SK-N-SH treated with all-trans-retinoic acid at 6 μM for 48 hours (cell line): ENCODE results near the gene TDRD6.

ENCODE experiments used
- ATAC-seq: fragments of 200-7000 bp; cut with Tn5 transposase; 3 replicates; pipeline ENCODE4 v1.9.1; 2020; ENCODE audit warnings: mild to moderate bottlenecking, moderate library complexity
- ARNTL ChIP-seq: fragments of 450-650 bp; formaldehyde crosslinking; IDR thresholded peaks from 2 replicates; pipeline ENCODE4 v1.5.0; 2020; ENCODE audit warnings: low read depth, mild to moderate bottlenecking, moderate library complexity, borderline replicate concordance
- BACH2 ChIP-seq: fragments of 250-450 bp; sonication (Bioruptor Pico); IDR thresholded peaks from 2 replicates; pipeline ENCODE4 v1.9.0; 2021; ENCODE audit warnings: mild to moderate bottlenecking, borderline replicate concordance
- CREB5 ChIP-seq: fragments of 250-450 bp; sonication (Bioruptor Pico); IDR thresholded peaks from 2 replicates; pipeline ENCODE4 v1.5.1; 2020; ENCODE audit warnings: low read depth, mild to moderate bottlenecking, moderate library complexity
- CSDC2 ChIP-seq: fragments of 250-450 bp; sonication (Bioruptor Pico); IDR thresholded peaks from 2 replicates; pipeline ENCODE4 v1.5.0; 2020; ENCODE audit warnings: mild to moderate bottlenecking, moderate library complexity
- CSRNP3 ChIP-seq: fragments of 250-450 bp; sonication (Bioruptor Pico); IDR thresholded peaks from 2 replicates; pipeline ENCODE4 v1.5.1; 2021; ENCODE audit warnings: mild to moderate bottlenecking, moderate library complexity
- ESRRG ChIP-seq: fragments of 250-450 bp; sonication (Bioruptor Pico); IDR thresholded peaks from 2 replicates; pipeline ENCODE4 v1.6.1; 2021; ENCODE audit warnings: mild to moderate bottlenecking
- GLIS3 ChIP-seq: fragments of 250-450 bp; sonication (Bioruptor Pico); IDR thresholded peaks from 2 replicates; pipeline ENCODE4 v1.5.0; 2020; ENCODE audit warnings: mild to moderate bottlenecking, moderate library complexity
- ISL1 ChIP-seq: fragments of 250-450 bp; sonication (Bioruptor Pico); IDR thresholded peaks from 2 replicates; pipeline ENCODE4 v2.1.2; 2022; ENCODE audit warnings: mild to moderate bottlenecking, moderate library complexity
- OSR1 ChIP-seq: fragments of 250-450 bp; sonication (Bioruptor Pico); IDR thresholded peaks from 2 replicates; pipeline ENCODE4 v1.8.0; 2022; ENCODE audit warnings: moderate library complexity, mild to moderate bottlenecking, inconsistent platforms
- PATZ1 ChIP-seq: fragments of 250-450 bp; sonication (Bioruptor Pico); IDR thresholded peaks from 2 replicates; pipeline ENCODE4 v1.8.0; 2020; ENCODE audit warnings: mild to moderate bottlenecking, moderate library complexity, borderline replicate concordance
- POU6F1 ChIP-seq: fragments of 250-450 bp; sonication (Bioruptor Pico); IDR thresholded peaks from 2 replicates; pipeline ENCODE4 v1.8.0; 2021; ENCODE audit warnings: low read depth, mild to moderate bottlenecking, moderate library complexity, borderline replicate concordance
- PPARA ChIP-seq: fragments of 250-450 bp; sonication (Bioruptor Pico); IDR thresholded peaks from 2 replicates; pipeline ENCODE4 v1.5.0; 2020; ENCODE audit warnings: mild to moderate bottlenecking, borderline replicate concordance
- RARB ChIP-seq: fragments of 250-450 bp; sonication (Bioruptor Pico); IDR thresholded peaks from 2 replicates; pipeline ENCODE4 v1.8.0; 2021; ENCODE audit warnings: mild to moderate bottlenecking, moderate library complexity
- SNAI2 ChIP-seq: fragments of 250-450 bp; sonication (Bioruptor Pico); IDR thresholded peaks from 2 replicates; pipeline ENCODE4 v1.5.0; 2020; ENCODE audit warnings: mild to moderate bottlenecking, moderate library complexity
- TCF4 ChIP-seq: fragments of 250-450 bp; sonication (Bioruptor Pico); IDR thresholded peaks from 2 replicates; pipeline ENCODE4 v1.8.0; 2021; ENCODE audit warnings: mild to moderate bottlenecking, moderate library complexity, borderline replicate concordance
- TOX ChIP-seq: fragments of 250-450 bp; sonication (Bioruptor Pico); IDR thresholded peaks from 2 replicates; pipeline ENCODE4 v1.8.0; 2021; ENCODE audit warnings: mild to moderate bottlenecking, moderate library complexity, borderline replicate concordance
- TSHZ2 ChIP-seq: fragments of 250-450 bp; sonication (Bioruptor Pico); IDR thresholded peaks from 2 replicates; pipeline ENCODE4 v1.5.0; 2020; ENCODE audit warnings: mild to moderate bottlenecking, moderate library complexity
- ZC3H10 ChIP-seq: fragments of 250-450 bp; sonication (Bioruptor Pico); IDR thresholded peaks from 2 replicates; pipeline ENCODE4 v1.5.1; 2021; ENCODE audit warnings: mild to moderate bottlenecking, moderate library complexity
- ZFP3 ChIP-seq: fragments of 250-450 bp; sonication (Bioruptor Pico); IDR thresholded peaks from 2 replicates; pipeline ENCODE4 v1.5.0; 2020; ENCODE audit warnings: mild to moderate bottlenecking, moderate library complexity
- ZFP30 ChIP-seq: fragments of 450-650 bp; formaldehyde crosslinking; IDR thresholded peaks from 2 replicates; pipeline ENCODE4 v1.5.0; 2022; ENCODE audit warnings: mild to moderate bottlenecking, moderate library complexity
- ZNF565 ChIP-seq: fragments of 450-650 bp; formaldehyde crosslinking; conservative IDR thresholded peaks from 2 replicates; pipeline ENCODE4 v1.5.0; 2020; ENCODE audit warnings: low read depth, mild to moderate bottlenecking, moderate library complexity
- ZNF70 ChIP-seq: fragments of 450-650 bp; formaldehyde crosslinking; IDR thresholded peaks from 2 replicates; pipeline ENCODE4 v1.5.0; 2020; ENCODE audit warnings: mild to moderate bottlenecking, moderate library complexity
- ZNF8 ChIP-seq: fragments of 450-650 bp; formaldehyde crosslinking; IDR thresholded peaks from 2 replicates; pipeline ENCODE4 v1.5.0; 2020; ENCODE audit warnings: mild to moderate bottlenecking, moderate library complexity

The TDRD6 gene

GRCh38 chr6:46661483-46661882 is 26.2 kb upstream of the TDRD6 start (continued):
- TF ChIP-seq ZNF70 (CRISPR knock-in tag) (no peak), OSR1 (CRISPR knock-in tag) (no peak)

- ATAC-seq = no peak
Observed at GRCh38 chr6:46667377-46667776, 20.3 kb upstream of the TDRD6 start.

GRCh38 chr6:46674410-46674809 is 13.3 kb upstream of the TDRD6 start:
- ATAC-seq = no peak
- TF ChIP-seq BACH2 (CRISPR knock-in tag) = no peak
- no peak for TF ChIP-seq CSDC2 (CRISPR knock-in tag)
- TF ChIP-seq ZNF565 (CRISPR knock-in tag) = no peak
- no peak for TF ChIP-seq PPARA (CRISPR knock-in tag)

More at GRCh38 chr6:46667377-46667776, 20.3 kb upstream of the TDRD6 start:
- TF ChIP-seq CSDC2 (CRISPR knock-in tag) (no peak), POU6F1 (no peak), ZFP30 (CRISPR knock-in tag) (no peak), RARB (CRISPR knock-in tag) (no peak), ARNTL (no peak), CREB5 (CRISPR knock-in tag) (no peak), ZNF8 (CRISPR knock-in tag) (no peak), ZNF565 (CRISPR knock-in tag) (no peak), ZC3H10 (CRISPR knock-in tag) (no peak), TSHZ2 (no peak), SNAI2 (no peak), GLIS3 (no peak), BACH2 (CRISPR knock-in tag) (no peak), TCF4 (CRISPR knock-in tag) (no peak), ESRRG (CRISPR knock-in tag) (no peak)

GRCh38 chr6:46676604-46677313 is 10.9 kb upstream of the TDRD6 start:
- TF ChIP-seq PPARA (CRISPR knock-in tag) = no peak
- no peak for TF ChIP-seq ARNTL
- TF ChIP-seq ZC3H10 (CRISPR knock-in tag) = no peak
- TF ChIP-seq SNAI2 = no peak
- no peak for TF ChIP-seq ZNF8 (CRISPR knock-in tag)
- no peak for TF ChIP-seq ZNF565 (CRISPR knock-in tag)
- TF ChIP-seq OSR1 (CRISPR knock-in tag) = no peak
- no peak for TF ChIP-seq ZNF70 (CRISPR knock-in tag)
- TF ChIP-seq PATZ1 (CRISPR knock-in tag) = no peak
- TF ChIP-seq RARB (CRISPR knock-in tag) = no peak
- TF ChIP-seq TCF4 (CRISPR knock-in tag) = no peak
- TF ChIP-seq ZFP3 = no peak
- TF ChIP-seq ISL1 (CRISPR knock-in tag) = no peak
- TF ChIP-seq TOX (CRISPR knock-in tag) = no peak
- TF ChIP-seq CSRNP3 (CRISPR knock-in tag) = no peak
- no peak for TF ChIP-seq BACH2 (CRISPR knock-in tag)
- TF ChIP-seq CREB5 (CRISPR knock-in tag) = no peak
- ATAC-seq = no peak
